GM19468 (cell line): ENCODE data around the gene DEGS2.
A peak's percentile ranks its signal among the peaks of the same experiment; 100 is the strongest.

ENCODE experiments used
- ATAC-seq: cut with Tn5 transposase; IDR thresholded peaks from one replicate; pipeline ENCODE4 v1.9.1; 2021; ENCODE audit warnings: mild to moderate bottlenecking, moderate library complexity, moderate number of reproducible peaks; ENCODE audit not compliant: unreplicated experiment; ENCODE audit errors: extremely low read depth

DEGS2 gene

GRCh38 chr14:100117633-100118395 is 41.6 kb downstream of the DEGS2 start:
- ATAC-seq = no peak

- no peak for ATAC-seq
Measured at GRCh38 chr14:100117026-100117425, 42.4 kb downstream of the DEGS2 start.

- no peak for ATAC-seq
Measured at GRCh38 chr14:100116134-100116533, 43.3 kb downstream of the DEGS2 start.

- ATAC-seq = no peak
Measured at GRCh38 chr14:100115726-100116125, 43.7 kb downstream of the DEGS2 start.

GRCh38 chr14:100115236-100115635 is 44.2 kb downstream of the DEGS2 start:
- no peak for ATAC-seq

GRCh38 chr14:100114109-100114765 is 45.2 kb downstream of the DEGS2 start:
- no peak for ATAC-seq

- ATAC-seq = no peak
Measured at GRCh38 chr14:100111931-100112704, 47.3 kb downstream of the DEGS2 start.

GRCh38 chr14:100110816-100111215 is 48.6 kb downstream of the DEGS2 start:
- no peak for ATAC-seq

GRCh38 chr14:100109594-100109955 is 49.9 kb downstream of the DEGS2 start:
- no peak for ATAC-seq

- no peak for ATAC-seq
Measured at GRCh38 chr14:100108840-100109593, 50.4 kb downstream of the DEGS2 start.

- ATAC-seq = peak; percentile 42
Measured at GRCh38 chr14:100108042-100108825, 51.2 kb downstream of the DEGS2 start.

GRCh38 chr14:100107236-100107635 is 52.2 kb downstream of the DEGS2 start:
- no peak for ATAC-seq

- ATAC-seq = no peak
Measured at GRCh38 chr14:100106250-100107112, 53.0 kb downstream of the DEGS2 start.

GRCh38 chr14:100105357-100106169 is 53.9 kb downstream of the DEGS2 start:
- ATAC-seq = no peak

- no peak for ATAC-seq
Measured at GRCh38 chr14:100104523-100105300, 54.7 kb downstream of the DEGS2 start.

GRCh38 chr14:100104006-100104352 is 55.5 kb downstream of the DEGS2 start:
- no peak for ATAC-seq
